Left ventricle myocardium inferior (tissue), 1 donor: ENCODE results near the gene FGG. TPM values are rescaled to one million over a fixed set of nuclear protein-coding genes. Genes with fewer than 3 reads are reported as not detected.
A peak's percentile ranks its signal among the peaks of the same experiment; 100 is the strongest.

Experiments
- DNase-seq: peaks from one replicate; pipeline ENCODE4 v3.0.0-alpha.2; 2020
- H3K27ac ChIP-seq: fragments of 200-600 bp; replicated peaks from 2 replicates; pipeline ENCODE4 v1.8.0; 2021
- H3K27me3 ChIP-seq: fragments of 200-600 bp; 2 replicates; pipeline ENCODE4 v1.8.0; 2021; ENCODE audit warnings: low read depth
- H3K36me3 ChIP-seq: fragments of 200-600 bp; 2 replicates; pipeline ENCODE4 v1.8.0; 2021
- H3K4me1 ChIP-seq: fragments of 200-600 bp; 2 replicates; pipeline ENCODE4 v1.8.0; 2021
- H3K4me3 ChIP-seq: fragments of 200-600 bp; 2 replicates; pipeline ENCODE4 v1.8.0; 2021; ENCODE audit warnings: mild to moderate bottlenecking, moderate library complexity
- H3K9me3 ChIP-seq: fragments of 200-600 bp; replicated peaks from 2 replicates; pipeline ENCODE4 v1.8.0; 2021
- intact Hi-C: fragments of 100-400 bp; cut with micrococcal nuclease; formaldehyde crosslinking; loops from one replicate; pipeline ENCODE4 v1.11.0; 2022
- total RNA-seq: library from RNA; stranded (reverse); fragmentation: NEBNext Ultra II Directional; extraction: Animal tissue kit (Norgen Biotek cat#: 25700); gene quantifications from one replicate; pipeline ENCODE4 v1.2.1, GENCODE V29; 2021
- TF ChIP-seq, protein P1 (sequence below): fragments of 200-600 bp; IDR thresholded peaks from 2 replicates; pipeline ENCODE4 v1.8.0; 2021; ENCODE audit warnings: antibody characterized with exemption, mild to moderate bottlenecking, borderline replicate concordance
- donor health status: DM: no; HTN: yes; CAD: no; lungs with severe emphysema.

The FGG gene
- total RNA-seq, 1 donor from 2014 or later: not detected

- intact Hi-C loops: no loop called here
- Histone ChIP-seq H3K36me3 (no peaks in the 10 kb centered on the region), H3K27me3 (peaks cover 3% of the 10 kb centered on the region), H3K9me3 (no peaks in the 10 kb centered on the region), H3K4me1 (no peaks in the 10 kb centered on the region), H3K27ac (no peak overlapping the region), H3K4me3 (no peak overlapping the region)
- TF ChIP-seq, protein P1, sequence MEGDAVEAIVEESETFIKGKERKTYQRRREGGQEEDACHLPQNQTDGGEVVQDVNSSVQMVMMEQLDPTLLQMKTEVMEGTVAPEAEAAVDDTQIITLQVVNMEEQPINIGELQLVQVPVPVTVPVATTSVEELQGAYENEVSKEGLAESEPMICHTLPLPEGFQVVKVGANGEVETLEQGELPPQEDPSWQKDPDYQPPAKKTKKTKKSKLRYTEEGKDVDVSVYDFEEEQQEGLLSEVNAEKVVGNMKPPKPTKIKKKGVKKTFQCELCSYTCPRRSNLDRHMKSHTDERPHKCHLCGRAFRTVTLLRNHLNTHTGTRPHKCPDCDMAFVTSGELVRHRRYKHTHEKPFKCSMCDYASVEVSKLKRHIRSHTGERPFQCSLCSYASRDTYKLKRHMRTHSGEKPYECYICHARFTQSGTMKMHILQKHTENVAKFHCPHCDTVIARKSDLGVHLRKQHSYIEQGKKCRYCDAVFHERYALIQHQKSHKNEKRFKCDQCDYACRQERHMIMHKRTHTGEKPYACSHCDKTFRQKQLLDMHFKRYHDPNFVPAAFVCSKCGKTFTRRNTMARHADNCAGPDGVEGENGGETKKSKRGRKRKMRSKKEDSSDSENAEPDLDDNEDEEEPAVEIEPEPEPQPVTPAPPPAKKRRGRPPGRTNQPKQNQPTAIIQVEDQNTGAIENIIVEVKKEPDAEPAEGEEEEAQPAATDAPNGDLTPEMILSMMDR: no peak
- DNase-seq: no peak
Observed at GRCh38 chr4:154560419-154560801, 52.0 kb downstream of the FGG start.

DNA sequence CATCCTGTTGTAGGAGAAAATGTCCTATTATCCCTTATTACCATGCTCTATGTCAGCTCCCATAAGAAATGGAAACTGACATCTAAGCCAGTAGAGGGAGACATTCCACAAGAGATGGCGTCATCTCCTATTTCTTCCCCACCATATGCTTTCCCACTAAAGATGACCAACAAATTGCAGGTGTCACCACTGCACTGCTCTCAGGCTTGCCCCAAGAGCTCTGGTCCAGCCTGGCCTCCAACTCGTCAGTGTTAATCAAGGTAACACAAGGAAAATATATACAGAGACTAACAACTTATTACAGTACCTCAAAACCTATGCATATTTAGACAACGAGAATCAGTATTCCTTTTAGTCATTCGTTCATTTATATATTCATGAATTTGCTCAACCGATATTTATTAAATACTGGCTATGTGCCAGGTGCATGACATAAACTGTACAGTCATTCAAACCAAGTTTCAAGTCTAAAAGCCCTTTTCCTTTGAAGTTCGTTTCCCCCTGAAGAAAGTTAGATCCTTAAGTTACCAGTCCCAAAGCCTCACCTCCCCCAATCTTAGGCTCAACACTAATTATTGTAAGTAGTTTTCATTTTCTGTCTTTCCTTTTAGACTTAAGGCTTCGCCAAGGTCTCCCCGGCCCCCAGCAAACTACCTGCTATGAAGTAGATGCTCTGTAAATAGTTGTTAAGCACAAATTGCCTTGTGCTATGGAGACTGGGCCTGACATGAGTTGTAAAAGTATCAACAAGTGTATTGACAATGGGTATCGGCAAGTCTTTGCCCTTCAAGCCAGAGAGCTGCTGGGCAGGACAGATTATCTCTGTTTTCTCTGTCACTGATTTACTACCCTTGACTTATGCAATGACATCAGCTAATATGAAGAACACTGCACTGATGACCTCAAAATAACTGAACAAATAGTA is 52.7 kb downstream of the FGG start:
- Histone ChIP-seq H3K36me3 (no peaks in the 10 kb centered on the region), H3K4me3 (no peak overlapping the region), H3K9me3 (no peaks in the 10 kb centered on the region), H3K27ac (no peak overlapping the region), H3K27me3 (peaks cover 3% of the 10 kb centered on the region), H3K4me1 (no peaks in the 10 kb centered on the region)
- TF ChIP-seq, protein P1: peak; percentile 38
- intact Hi-C loops: loop anchor here (10.0 kb wide), 2 partner anchors 65 to 215 kb away; no protein-coding TSS in a partner anchor
- DNase-seq: no peak

DNA sequence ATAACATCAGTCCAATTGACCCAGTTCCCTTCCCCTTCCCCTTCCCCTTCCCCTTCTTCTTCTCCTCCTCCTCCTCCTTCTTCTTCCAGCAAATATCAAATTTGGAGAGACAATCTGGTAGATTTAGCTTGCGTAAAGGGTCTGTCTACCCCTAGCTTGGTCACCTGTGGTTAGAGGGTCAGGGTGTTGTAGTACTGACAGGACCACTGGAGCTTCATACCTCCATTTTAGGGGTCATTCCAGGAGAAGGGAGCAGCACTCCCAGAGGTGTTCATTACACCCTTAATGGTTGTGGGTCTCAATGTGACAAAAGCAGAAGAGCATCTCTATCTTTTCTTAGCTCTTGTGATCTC is 53.3 kb downstream of the FGG start:
- intact Hi-C loops: loop anchor here (10.0 kb wide), 2 partner anchors 66 to 216 kb away; no protein-coding TSS in a partner anchor
- Histone ChIP-seq H3K4me3 (no peak overlapping the region), H3K9me3 (no peaks in the 10 kb centered on the region), H3K27me3 (peaks cover 3% of the 10 kb centered on the region), H3K36me3 (no peaks in the 10 kb centered on the region), H3K4me1 (no peaks in the 10 kb centered on the region), H3K27ac (no peak overlapping the region)
- TF ChIP-seq, protein P1: no peak
- no peak for DNase-seq

Other genes with a start within 250 kb of the FGG start
- gene DCHS2, start 120.9 kb downstream of the FGG start, total RNA-seq: not detected
- gene PLRG1, start 62.3 kb downstream of the FGG start, total RNA-seq: 37.8 TPM
- not detected for gene FGB, start 49.6 kb downstream of the FGG start, total RNA-seq
- gene FGA, start 21.9 kb downstream of the FGG start, total RNA-seq: not detected
- not detected for gene LRAT, start 131.3 kb upstream of the FGG start, total RNA-seq
- not detected for gene RBM46, start 168.6 kb upstream of the FGG start, total RNA-seq